SU-DHL-6 (cell line): Measurements from ENCODE around the gene HSPA12A.

ENCODE experiments used
- H2AFZ ChIP-seq: fragments of 200-600 bp; sonication (generic); 2 replicates; pipeline ENCODE4 v1.6.1; 2014; ENCODE audit warnings: low read depth, mild to moderate bottlenecking, moderate library complexity, mixed read lengths, antibody characterized with exemption, low read length; ENCODE audit not compliant: severe bottlenecking
- H3F3A ChIP-seq: fragments of 200-600 bp; shearing (Covaris generic); 2 replicates; pipeline ENCODE4 v1.6.0; 2016; ENCODE audit warnings: antibody characterized with exemption, mild to moderate bottlenecking; ENCODE audit not compliant: insufficient read depth
- H3K27ac ChIP-seq: fragments of 200-600 bp; sonication (generic); 2 replicates; pipeline ENCODE4 v1.5.1; 2016; ENCODE audit warnings: low read depth, mild to moderate bottlenecking, low read length, moderate library complexity, mixed read lengths
- H3K27me3 ChIP-seq: fragments of 200-600 bp; sonication (generic), shearing (Covaris generic); 2 replicates; pipeline ENCODE4 v1.6.0; 2014; ENCODE audit warnings: mild to moderate bottlenecking, low read length
- H3K36me3 ChIP-seq: fragments of 200-600 bp; sonication (generic); 2 replicates; pipeline ENCODE4 v1.6.1; 2014; ENCODE audit warnings: mild to moderate bottlenecking, low read length, mixed read lengths
- H3K4me2 ChIP-seq: fragments of 300-600, 200-600 bp; shearing (Covaris generic), sonication (generic); 2 replicates; pipeline ENCODE4 v1.6.0; 2014; ENCODE audit warnings: low read length, low read depth, mild to moderate bottlenecking; ENCODE audit not compliant: poor library complexity, severe bottlenecking
- H3K4me3 ChIP-seq: fragments of 200-600 bp; sonication (generic); 2 replicates; pipeline ENCODE4 v1.5.1; 2014; ENCODE audit warnings: antibody characterized with exemption, low read length, mild to moderate bottlenecking, mixed read lengths; ENCODE audit not compliant: insufficient read depth, poor library complexity, severe bottlenecking
- H3K79me2 ChIP-seq: fragments of 200-600 bp; sonication (generic); 2 replicates; pipeline ENCODE4 v1.6.1; 2014; ENCODE audit warnings: mild to moderate bottlenecking, low read length, moderate library complexity; ENCODE audit not compliant: insufficient read depth
- H3K9ac ChIP-seq: fragments of 200-600 bp; sonication (generic); 2 replicates; pipeline ENCODE4 v1.7.0; 2014; ENCODE audit warnings: mild to moderate bottlenecking, low read length
- H3K9me2 ChIP-seq: fragments of 200-600 bp; sonication (generic); replicated peaks from 2 replicates; pipeline ENCODE4 v1.6.1; 2014; ENCODE audit warnings: low read length; ENCODE audit not compliant: insufficient read depth
- H3K9me3 ChIP-seq: fragments of 200-600 bp; sonication (generic); 2 replicates; pipeline ENCODE4 v1.6.1; 2014; ENCODE audit warnings: low read length, mixed read lengths; ENCODE audit not compliant: insufficient read depth
- H4K20me1 ChIP-seq: fragments of 200-600 bp; sonication (generic); 2 replicates; pipeline ENCODE4 v1.6.1; 2014; ENCODE audit warnings: low read depth, mild to moderate bottlenecking, antibody characterized with exemption, low read length, moderate library complexity, mixed read lengths
- EZH2phosphoT487 ChIP-seq: fragments of 200-600 bp; sonication (generic), shearing (Covaris generic); conservative IDR thresholded peaks from 2 replicates; pipeline ENCODE4 v1.6.1; 2018; ENCODE audit warnings: mild to moderate bottlenecking, antibody characterized with exemption, low read length, moderate library complexity, mixed read lengths
- TF ChIP-seq, protein P1 (sequence below): fragments of 200-600 bp; sonication (generic); IDR thresholded peaks from one replicate; pipeline ENCODE4 v1.5.1; 2017; ENCODE audit warnings: antibody characterized with exemption, mild to moderate bottlenecking, low read length, moderate library complexity; ENCODE audit not compliant: insufficient read depth, poor library complexity, severe bottlenecking

HSPA12A gene

DNA sequence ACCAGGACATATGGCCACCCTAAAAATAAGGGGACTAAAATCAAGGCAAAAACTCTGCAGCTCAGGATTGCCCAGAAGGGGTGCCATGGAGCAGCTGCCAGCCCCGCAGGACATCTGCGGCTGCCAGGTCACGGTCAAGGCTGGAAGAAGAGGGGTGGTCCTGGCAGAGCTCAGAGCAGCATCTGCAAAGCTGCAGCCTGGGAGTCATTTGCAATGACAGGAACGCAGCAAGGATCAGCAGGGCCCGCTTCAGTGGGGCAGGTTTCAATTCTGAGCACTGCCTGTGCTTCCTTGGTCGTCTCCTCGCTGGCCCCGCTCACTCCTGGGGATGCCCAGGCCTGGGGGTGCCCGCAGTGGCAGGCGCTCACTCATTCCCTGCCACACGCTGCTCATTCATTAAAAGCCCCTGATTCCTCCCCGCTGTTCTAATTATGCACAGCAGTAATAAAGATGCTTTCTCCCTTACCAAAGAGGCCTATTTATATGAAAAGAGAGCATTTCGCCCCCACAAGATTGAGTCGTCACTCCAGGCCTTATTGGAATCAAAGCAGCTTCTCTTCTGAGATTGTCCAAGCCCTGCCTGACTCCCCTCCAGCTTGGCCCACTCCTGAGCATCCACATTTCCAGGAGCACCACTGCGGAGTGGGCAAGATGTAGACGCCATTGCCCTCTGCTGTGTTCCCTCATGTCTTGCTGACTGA lies 4.6 kb downstream of the HSPA12A start:
- no peaks in the 10 kb centered on the region for H3K9me2 ChIP-seq
- H3K79me2 ChIP-seq: no peaks in the 10 kb centered on the region
- H3K9ac ChIP-seq: no peak overlapping the region
- H3K9me3 ChIP-seq: no peaks in the 10 kb centered on the region
- H3K36me3 ChIP-seq: no peaks in the 10 kb centered on the region
- TF ChIP-seq, protein P1, sequence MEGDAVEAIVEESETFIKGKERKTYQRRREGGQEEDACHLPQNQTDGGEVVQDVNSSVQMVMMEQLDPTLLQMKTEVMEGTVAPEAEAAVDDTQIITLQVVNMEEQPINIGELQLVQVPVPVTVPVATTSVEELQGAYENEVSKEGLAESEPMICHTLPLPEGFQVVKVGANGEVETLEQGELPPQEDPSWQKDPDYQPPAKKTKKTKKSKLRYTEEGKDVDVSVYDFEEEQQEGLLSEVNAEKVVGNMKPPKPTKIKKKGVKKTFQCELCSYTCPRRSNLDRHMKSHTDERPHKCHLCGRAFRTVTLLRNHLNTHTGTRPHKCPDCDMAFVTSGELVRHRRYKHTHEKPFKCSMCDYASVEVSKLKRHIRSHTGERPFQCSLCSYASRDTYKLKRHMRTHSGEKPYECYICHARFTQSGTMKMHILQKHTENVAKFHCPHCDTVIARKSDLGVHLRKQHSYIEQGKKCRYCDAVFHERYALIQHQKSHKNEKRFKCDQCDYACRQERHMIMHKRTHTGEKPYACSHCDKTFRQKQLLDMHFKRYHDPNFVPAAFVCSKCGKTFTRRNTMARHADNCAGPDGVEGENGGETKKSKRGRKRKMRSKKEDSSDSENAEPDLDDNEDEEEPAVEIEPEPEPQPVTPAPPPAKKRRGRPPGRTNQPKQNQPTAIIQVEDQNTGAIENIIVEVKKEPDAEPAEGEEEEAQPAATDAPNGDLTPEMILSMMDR: no peak
- TF ChIP-seq EZH2phosphoT487: no peak
- no peak overlapping the region for H2AFZ ChIP-seq
- H4K20me1 ChIP-seq: no peaks in the 10 kb centered on the region
- no peak overlapping the region for H3K4me2 ChIP-seq
- no peaks in the 10 kb centered on the region for H3K27me3 ChIP-seq
- no peaks in the 10 kb centered on the region for H3F3A ChIP-seq
- no peak overlapping the region for H3K4me3 ChIP-seq
- H3K27ac ChIP-seq: no peak overlapping the region

GRCh38 chr10:116733566-116733965 lies 8.8 kb downstream of the HSPA12A start:
- H3K9me2 ChIP-seq: no peaks in the 10 kb centered on the region
- no peaks in the 10 kb centered on the region for H3K9me3 ChIP-seq
- no peaks in the 10 kb centered on the region for H3K36me3 ChIP-seq
- no peaks in the 10 kb centered on the region for H3F3A ChIP-seq
- no peaks in the 10 kb centered on the region for H3K27me3 ChIP-seq
- no peak for TF ChIP-seq EZH2phosphoT487
- TF ChIP-seq, protein P1: no peak
- no peaks in the 10 kb centered on the region for H4K20me1 ChIP-seq
- no peak overlapping the region for H2AFZ ChIP-seq
- H3K4me2 ChIP-seq: no peak overlapping the region
- H3K27ac ChIP-seq: no peak overlapping the region
- H3K79me2 ChIP-seq: no peaks in the 10 kb centered on the region
- H3K4me3 ChIP-seq: no peak overlapping the region
- no peak overlapping the region for H3K9ac ChIP-seq

GRCh38 chr10:116732573-116732972 lies 9.8 kb downstream of the HSPA12A start:
- H3K36me3 ChIP-seq: no peaks in the 10 kb centered on the region
- H3K4me2 ChIP-seq: no peak overlapping the region
- no peaks in the 10 kb centered on the region for H3K79me2 ChIP-seq
- no peaks in the 10 kb centered on the region for H3K27me3 ChIP-seq
- no peak overlapping the region for H2AFZ ChIP-seq
- no peaks in the 10 kb centered on the region for H3F3A ChIP-seq
- no peaks in the 10 kb centered on the region for H4K20me1 ChIP-seq
- no peaks in the 10 kb centered on the region for H3K9me2 ChIP-seq
- H3K27ac ChIP-seq: no peak overlapping the region
- no peak overlapping the region for H3K9ac ChIP-seq
- H3K9me3 ChIP-seq: no peaks in the 10 kb centered on the region
- no peak overlapping the region for H3K4me3 ChIP-seq
- TF ChIP-seq, protein P1: no peak
- no peak for TF ChIP-seq EZH2phosphoT487
